PC-9 (cell line): ENCODE measurements around the gene MAP1S. TPM values are rescaled to one million over a fixed set of nuclear protein-coding genes. Genes with fewer than 3 reads are reported as not detected.

Source experiments
- BruUV-seq: library from RNA; stranded (reverse); fragments of 400-500 nt; replicated peaks from 2 replicates; lab custom pipeline; 2021; lab: Mats Ljungman, UMichigan
- CTCF ChIA-PET: fragments of 300-600 bp; sonication (Branson Sonifier 250); formaldehyde crosslinking; loops from one replicate; lab custom pipeline; 2022; ENCODE audit warnings: antibody characterized with exemption; lab: Charles Lee
- POLR2A ChIA-PET: fragments of 300-600 bp; sonication (Branson Sonifier 250); formaldehyde crosslinking; loops from one replicate; lab custom pipeline; 2022; ENCODE audit warnings: antibody characterized with exemption; ENCODE audit not compliant: unreplicated experiment; lab: Charles Lee
- DNase-seq, 2 experiments: peaks; one replicate each; pipeline versions ENCODE4 v3.0.0 to v3.0.0-alpha.2; 2015 to 2022; ENCODE audit warnings: mixed read lengths in 1 of 2
- H2AFZ ChIP-seq: fragments of 200-600 bp; sonication (generic); 2 replicates; pipeline ENCODE4 v1.8.1; 2017; ENCODE audit warnings: antibody characterized with exemption
- H3F3A ChIP-seq: fragments of 200-600 bp; sonication (generic); 2 replicates; pipeline ENCODE4 v1.8.1; 2017; ENCODE audit warnings: antibody characterized with exemption, mild to moderate bottlenecking, low read depth; ENCODE audit not compliant: insufficient read depth
- H3K27ac ChIP-seq: fragments of 200-600 bp; sonication (generic); 2 replicates; pipeline ENCODE4 v1.6.1; 2016; ENCODE audit warnings: mixed run types
- H3K27me3 ChIP-seq: fragments of 200-600 bp; sonication (generic); 2 replicates; pipeline ENCODE4 v1.6.1; 2016; ENCODE audit warnings: low read depth, mixed run types; ENCODE audit not compliant: insufficient read depth
- H3K36me3 ChIP-seq: fragments of 200-600 bp; sonication (generic); 2 replicates; pipeline ENCODE4 v1.6.1; 2016; ENCODE audit warnings: low read depth, mixed run types
- H3K4me1 ChIP-seq: fragments of 200-600 bp; sonication (generic); replicated peaks from 2 replicates; pipeline ENCODE4 v1.6.1; 2016; ENCODE audit warnings: mixed run types; ENCODE audit not compliant: insufficient read depth
- H3K4me2 ChIP-seq: fragments of 200-600 bp; sonication (generic); 2 replicates; pipeline ENCODE4 v1.6.1; 2017; ENCODE audit warnings: mixed run types
- H3K4me3 ChIP-seq: fragments of 200-600 bp; sonication (generic); 2 replicates; pipeline ENCODE4 v1.6.1; 2016; ENCODE audit warnings: mixed run types
- H3K79me2 ChIP-seq: fragments of 200-600 bp; sonication (generic); 2 replicates; pipeline ENCODE4 v1.6.1; 2017; ENCODE audit warnings: low read depth, mixed run types
- H3K9me2 ChIP-seq: fragments of 200-600 bp; sonication (generic); 2 replicates; pipeline ENCODE4 v1.8.1; 2017; ENCODE audit warnings: mild to moderate bottlenecking; ENCODE audit not compliant: insufficient read depth
- H3K9me3 ChIP-seq: fragments of 200-600 bp; sonication (generic); 2 replicates; pipeline ENCODE4 v1.8.1; 2016; ENCODE audit warnings: low read depth; ENCODE audit not compliant: insufficient read depth
- H4K20me1 ChIP-seq: fragments of 200-600 bp; sonication (generic); 2 replicates; pipeline ENCODE4 v1.8.1; 2017; ENCODE audit not compliant: insufficient read depth
- EZH2 ChIP-seq: fragments of 200-600 bp; sonication (generic); IDR thresholded peaks from 2 replicates; pipeline ENCODE4 v1.8.0; 2017; ENCODE audit warnings: antibody characterized with exemption, low read depth
- intact Hi-C: fragments of 100-400 bp; cut with micrococcal nuclease; formaldehyde crosslinking; loops from one replicate; pipeline ENCODE4 v1.10.0; 2022; ENCODE audit not compliant: unreplicated experiment
- total RNA-seq: library from RNA; stranded (reverse); gene quantifications from 2 replicates; pipeline ENCODE4 v1.2.3, GENCODE V29; 2021
- TF ChIP-seq, protein P1 (sequence below): fragments of 200-600 bp; sonication (generic); conservative IDR thresholded peaks from 2 replicates; pipeline ENCODE4 v1.6.1; 2017; ENCODE audit warnings: mixed run types, antibody characterized with exemption, mild to moderate bottlenecking, moderate library complexity

Gene MAP1S
- total RNA-seq, 1 experiment from 2014 or later: 86.9 TPM

DNA sequence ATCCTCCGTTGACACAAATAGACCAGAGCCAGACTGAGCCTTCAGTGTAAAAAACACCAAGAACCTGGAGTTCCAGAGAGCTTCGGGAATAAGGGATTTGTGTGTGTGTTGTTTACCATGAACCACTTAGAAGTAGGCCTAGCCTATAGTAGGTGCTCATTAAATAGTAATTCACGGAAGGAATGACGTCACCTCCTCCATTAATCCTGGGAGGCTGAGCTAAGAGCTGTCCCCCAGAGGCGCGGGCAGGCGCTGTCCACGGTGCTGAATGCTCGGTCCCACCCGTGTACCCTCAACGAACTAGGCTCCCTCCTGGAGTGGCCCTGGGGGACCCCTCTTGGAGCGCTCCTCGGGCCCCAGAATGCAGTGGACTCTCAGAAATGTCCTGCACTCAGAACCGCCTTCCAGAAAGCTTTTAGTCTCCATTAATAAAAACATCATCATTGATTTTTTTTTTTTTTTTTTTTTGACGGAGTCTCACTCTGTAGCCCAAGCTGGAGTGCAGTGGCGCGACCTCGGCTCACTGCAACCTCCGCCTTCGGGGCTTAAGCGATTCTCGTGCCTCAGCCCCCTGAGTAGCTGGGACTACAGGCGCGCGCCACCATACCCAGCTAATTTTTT is 37.7 kb upstream of the MAP1S start:
- peak in 1 of 2 experiments; percentile 22 for DNase-seq
- CTCF ChIA-PET: no interaction called here
- 0 out of 2 replicates have a peak, but pooled peaks cover 17% of the 10 kb centered on the region for H3F3A ChIP-seq
- peaks cover 14% of the 10 kb centered on the region for H3K4me1 ChIP-seq
- H3K79me2 ChIP-seq: no peaks in the 10 kb centered on the region
- H4K20me1 ChIP-seq: no peaks in the 10 kb centered on the region
- no peaks in the 10 kb centered on the region for H3K9me3 ChIP-seq
- POLR2A ChIA-PET: no interaction called here
- no TSS peak for BruUV-seq
- no peak overlapping the region for H3K4me2 ChIP-seq
- H3K9me2 ChIP-seq: no peaks in the 10 kb centered on the region
- TF ChIP-seq, protein P1, sequence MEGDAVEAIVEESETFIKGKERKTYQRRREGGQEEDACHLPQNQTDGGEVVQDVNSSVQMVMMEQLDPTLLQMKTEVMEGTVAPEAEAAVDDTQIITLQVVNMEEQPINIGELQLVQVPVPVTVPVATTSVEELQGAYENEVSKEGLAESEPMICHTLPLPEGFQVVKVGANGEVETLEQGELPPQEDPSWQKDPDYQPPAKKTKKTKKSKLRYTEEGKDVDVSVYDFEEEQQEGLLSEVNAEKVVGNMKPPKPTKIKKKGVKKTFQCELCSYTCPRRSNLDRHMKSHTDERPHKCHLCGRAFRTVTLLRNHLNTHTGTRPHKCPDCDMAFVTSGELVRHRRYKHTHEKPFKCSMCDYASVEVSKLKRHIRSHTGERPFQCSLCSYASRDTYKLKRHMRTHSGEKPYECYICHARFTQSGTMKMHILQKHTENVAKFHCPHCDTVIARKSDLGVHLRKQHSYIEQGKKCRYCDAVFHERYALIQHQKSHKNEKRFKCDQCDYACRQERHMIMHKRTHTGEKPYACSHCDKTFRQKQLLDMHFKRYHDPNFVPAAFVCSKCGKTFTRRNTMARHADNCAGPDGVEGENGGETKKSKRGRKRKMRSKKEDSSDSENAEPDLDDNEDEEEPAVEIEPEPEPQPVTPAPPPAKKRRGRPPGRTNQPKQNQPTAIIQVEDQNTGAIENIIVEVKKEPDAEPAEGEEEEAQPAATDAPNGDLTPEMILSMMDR: no peak
- TF ChIP-seq EZH2: no peak
- H3K4me3 ChIP-seq: no peak overlapping the region
- no peak overlapping the region for H2AFZ ChIP-seq
- no peak overlapping the region for H3K27ac ChIP-seq
- H3K27me3 ChIP-seq: peaks cover 61% of the 10 kb centered on the region
- H3K36me3 ChIP-seq: no peaks in the 10 kb centered on the region
- intact Hi-C loops: no loop called here

- no peak for TF ChIP-seq EZH2
- TF ChIP-seq, protein P1: no peak
- H3K79me2 ChIP-seq: no peaks in the 10 kb centered on the region
- no peak overlapping the region for H2AFZ ChIP-seq
- H3K4me2 ChIP-seq: no peak overlapping the region
- H3K27ac ChIP-seq: no peak overlapping the region
- no peaks in the 10 kb centered on the region for H3K36me3 ChIP-seq
- H3K27me3 ChIP-seq: peaks cover 67% of the 10 kb centered on the region
- intact Hi-C loops: no loop called here
- ChIA-PET POLR2A (no interaction called here), CTCF (no interaction called here)
- no peaks in the 10 kb centered on the region for H4K20me1 ChIP-seq
- 0 out of 2 replicates have a peak, but pooled peaks cover 17% of the 10 kb centered on the region for H3F3A ChIP-seq
- H3K4me3 ChIP-seq: no peak overlapping the region
- no TSS peak for BruUV-seq
- peaks cover 17% of the 10 kb centered on the region for H3K4me1 ChIP-seq
- H3K9me2 ChIP-seq: no peaks in the 10 kb centered on the region
- no peak for DNase-seq
- H3K9me3 ChIP-seq: no peaks in the 10 kb centered on the region
Measured at GRCh38 chr19:17682273-17682672, 37.0 kb upstream of the MAP1S start.

DNA sequence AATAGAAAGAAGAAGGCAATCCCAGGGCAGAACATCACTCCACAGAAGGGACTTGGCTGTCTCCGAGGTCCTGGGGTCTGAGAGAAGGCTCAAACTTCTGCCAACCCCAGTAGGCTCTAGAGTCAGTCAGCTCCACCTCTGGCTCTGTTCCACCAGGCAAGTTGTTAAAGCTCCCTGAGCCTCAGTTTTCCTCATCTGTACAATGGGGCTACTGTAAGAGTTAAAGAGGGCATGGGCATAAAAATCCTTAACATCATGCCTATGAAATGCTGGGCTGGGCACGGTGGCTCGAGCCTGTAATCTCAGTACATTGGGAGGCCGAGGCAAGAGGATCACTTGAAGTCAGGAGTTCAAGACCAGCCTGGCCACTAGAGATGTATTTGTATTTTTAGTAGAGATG is 36.2 kb upstream of the MAP1S start:
- ChIA-PET CTCF (no interaction called here), POLR2A (no interaction called here)
- no peak for DNase-seq
- Histone ChIP-seq H3K27me3 (peaks cover 75% of the 10 kb centered on the region), H3K4me3 (no peak overlapping the region), H3K79me2 (no peaks in the 10 kb centered on the region), H3K4me1 (peaks cover 22% of the 10 kb centered on the region), H4K20me1 (no peaks in the 10 kb centered on the region), H3F3A (0 out of 2 replicates have a peak, but pooled peaks cover 15% of the 10 kb centered on the region), H3K9me3 (no peaks in the 10 kb centered on the region), H3K4me2 (no peak overlapping the region), H3K36me3 (no peaks in the 10 kb centered on the region), H2AFZ (no peak overlapping the region), H3K27ac (no peak overlapping the region), H3K9me2 (no peaks in the 10 kb centered on the region)
- intact Hi-C loops: no loop called here
- no TSS peak for BruUV-seq
- no peak for TF ChIP-seq EZH2
- TF ChIP-seq, protein P1: no peak
